ENCODE measurements around the gene CFLAR. TPM values are rescaled to one million over a fixed set of nuclear protein-coding genes. Genes with fewer than 3 reads are reported as not detected.

The CFLAR gene
- polyA plus RNA-seq, 1 experiment: 28.8 TPM

- ChIA-PET CTCF (interaction anchor here (1.1 to 1.5 kb wide), 4 partner anchors 8 to 299 kb away, joined by 3 to 5 read pairs (median 3); no protein-coding TSS in a partner anchor), POLR2A (no interaction called here)
- TF ChIP-seq CTCF (IDR thresholded peaks at IDR 0.05; ENCODE audit: insufficient read depth, low read depth, low read length): no peak
- no peak overlapping the region for H3K4me3 ChIP-seq (ENCODE audit: low read depth, low read length)
- H3K27me3 ChIP-seq (ENCODE audit: control insufficient read depth, insufficient read depth, low read length): no peaks in the 10 kb centered on the region
- no peaks in the 10 kb centered on the region for H3K36me3 ChIP-seq (ENCODE audit: control insufficient read depth, insufficient read depth, low read length)
- no peak for DNase-seq (ENCODE audit: low read depth)
These were observed 84.4 kb downstream of the CFLAR start for GRCh38 chr2:201200345-201200744.

GRCh38 chr2:201201371-201201770 lies 85.4 kb downstream of the CFLAR start:
- Histone ChIP-seq H3K36me3 (ENCODE audit: control insufficient read depth, insufficient read depth, low read length) (no peaks in the 10 kb centered on the region), H3K4me3 (ENCODE audit: low read depth, low read length) (no peak overlapping the region), H3K27me3 (ENCODE audit: control insufficient read depth, insufficient read depth, low read length) (no peaks in the 10 kb centered on the region)
- TF ChIP-seq CTCF (IDR thresholded peaks at IDR 0.05; ENCODE audit: insufficient read depth, low read depth, low read length): no peak
- ChIA-PET CTCF (interaction anchor here (1.1 to 1.5 kb wide), 3 partner anchors 24 to 300 kb away, joined by 3 to 5 read pairs (median 3); no protein-coding TSS in a partner anchor), POLR2A (no interaction called here)
- no peak for DNase-seq (ENCODE audit: low read depth)

GRCh38 chr2:201203916-201204654 lies 88.1 kb downstream of the CFLAR start:
- H3K4me3 ChIP-seq (ENCODE audit: low read depth, low read length): no peak overlapping the region
- POLR2A ChIA-PET: no interaction called here
- TF ChIP-seq CTCF (IDR thresholded peaks at IDR 0.05; ENCODE audit: insufficient read depth, low read depth, low read length): no peak
- no peaks in the 10 kb centered on the region for H3K36me3 ChIP-seq (ENCODE audit: control insufficient read depth, insufficient read depth, low read length)
- no peaks in the 10 kb centered on the region for H3K27me3 ChIP-seq (ENCODE audit: control insufficient read depth, insufficient read depth, low read length)
- CTCF ChIA-PET: interaction anchor here (1.0 to 1.5 kb wide), 4 partner anchors 9 to 28 kb away, joined by 4 read pairs; no protein-coding TSS in a partner anchor
- DNase-seq (ENCODE audit: low read depth): peak; percentile 73

- no peak for DNase-seq (ENCODE audit: low read depth)
- ChIA-PET POLR2A (no interaction called here), CTCF (interaction anchor here (0.6 to 1.4 kb wide), 3 partner anchors 25 to 27 kb away, joined by 3 to 4 read pairs (median 4); no protein-coding TSS in a partner anchor)
- Histone ChIP-seq H3K27me3 (ENCODE audit: control insufficient read depth, insufficient read depth, low read length) (no peaks in the 10 kb centered on the region), H3K36me3 (ENCODE audit: control insufficient read depth, insufficient read depth, low read length) (no peaks in the 10 kb centered on the region), H3K4me3 (ENCODE audit: low read depth, low read length) (no peak overlapping the region)
- no peak for TF ChIP-seq CTCF (IDR thresholded peaks at IDR 0.05; ENCODE audit: insufficient read depth, low read depth, low read length)
These were observed 88.9 kb downstream of the CFLAR start for GRCh38 chr2:201204655-201205514.

GRCh38 chr2:201205515-201205849 lies 89.5 kb downstream of the CFLAR start:
- ChIA-PET CTCF (no interaction called here), POLR2A (no interaction called here)
- no peak for TF ChIP-seq CTCF (IDR thresholded peaks at IDR 0.05; ENCODE audit: insufficient read depth, low read depth, low read length)
- Histone ChIP-seq H3K4me3 (ENCODE audit: low read depth, low read length) (no peak overlapping the region), H3K36me3 (ENCODE audit: control insufficient read depth, insufficient read depth, low read length) (no peaks in the 10 kb centered on the region), H3K27me3 (ENCODE audit: control insufficient read depth, insufficient read depth, low read length) (no peaks in the 10 kb centered on the region; the same call in 1 of the 2 replicates)
- DNase-seq (ENCODE audit: low read depth): no peak

All from BJ (cell line).